ENCODE data around the gene ERG.

Gene ERG

DNA sequence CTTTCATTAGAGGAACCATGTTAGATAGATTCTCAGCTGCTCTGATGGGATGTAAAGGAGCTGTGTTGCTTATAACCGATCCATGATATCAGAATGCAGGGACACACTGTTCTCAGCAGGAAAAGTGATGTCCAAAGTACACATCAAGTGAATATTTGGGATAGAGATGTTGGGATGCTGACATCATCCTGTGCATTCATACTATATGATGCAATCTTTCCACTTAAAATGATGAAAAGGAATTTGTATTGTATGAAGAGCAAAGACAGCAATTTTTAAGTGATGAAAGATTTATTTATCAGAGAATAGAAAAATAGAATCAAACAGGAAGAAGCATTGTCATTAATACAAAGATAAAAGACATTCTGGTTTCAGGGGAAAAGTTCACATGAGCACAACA lies 110.1 kb downstream of the ERG start:
- DNase-seq: no peak

DNA sequence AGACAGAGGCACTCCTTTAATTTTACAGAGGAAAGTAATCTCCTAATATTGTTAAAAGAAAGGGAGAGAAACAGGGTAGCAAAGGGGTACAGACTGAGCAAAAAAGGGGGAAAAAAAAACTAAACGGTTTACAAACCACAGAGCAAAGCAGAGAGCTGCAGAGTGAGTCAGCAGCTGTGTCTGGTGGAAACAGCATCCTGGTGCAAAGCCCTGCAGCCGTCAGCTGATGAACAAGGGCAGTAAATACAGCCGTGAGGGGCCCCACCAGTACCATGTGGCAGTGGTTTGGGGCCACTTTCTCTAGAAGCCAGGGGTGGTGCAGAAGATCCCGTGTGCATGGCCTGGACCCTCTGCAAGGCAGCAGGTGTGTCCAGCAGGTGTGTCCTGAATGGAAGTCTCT lies 111.3 kb downstream of the ERG start:
- DNase-seq: no peak

DNA sequence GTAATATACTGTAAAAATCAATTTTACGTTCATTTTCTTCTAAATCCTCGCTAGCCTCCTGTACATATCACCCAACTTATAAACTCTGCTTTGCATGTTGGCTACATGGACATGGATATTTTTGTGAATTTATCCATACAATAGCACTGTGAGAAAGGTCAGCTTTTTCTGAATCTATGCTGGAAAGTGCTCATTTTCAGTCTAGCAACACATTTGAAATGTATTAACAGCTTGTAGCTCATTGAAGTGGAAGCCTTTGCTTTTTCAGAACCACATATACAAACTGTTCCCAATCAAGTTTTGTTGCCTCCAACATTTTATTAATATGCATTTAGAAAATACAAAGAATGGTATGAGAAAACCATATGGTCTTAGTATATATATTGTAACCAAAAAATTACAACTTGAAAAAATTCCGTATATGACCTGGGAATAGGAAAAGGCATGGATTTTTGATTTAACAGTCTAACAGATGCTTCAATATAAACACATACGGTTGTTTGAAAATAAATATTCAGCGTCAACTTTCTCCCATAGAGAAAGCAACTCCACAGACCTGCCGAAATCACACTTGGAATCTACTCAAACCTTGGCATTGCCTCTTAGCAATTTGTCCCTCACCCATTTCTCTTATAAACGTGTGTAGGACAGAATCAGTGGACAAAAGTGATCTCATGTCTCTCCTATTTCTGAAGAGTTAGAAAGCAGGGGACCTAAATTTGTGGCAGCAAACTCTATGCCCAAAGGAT lies 112.7 kb downstream of the ERG start:
- DNase-seq: no peak

DNA sequence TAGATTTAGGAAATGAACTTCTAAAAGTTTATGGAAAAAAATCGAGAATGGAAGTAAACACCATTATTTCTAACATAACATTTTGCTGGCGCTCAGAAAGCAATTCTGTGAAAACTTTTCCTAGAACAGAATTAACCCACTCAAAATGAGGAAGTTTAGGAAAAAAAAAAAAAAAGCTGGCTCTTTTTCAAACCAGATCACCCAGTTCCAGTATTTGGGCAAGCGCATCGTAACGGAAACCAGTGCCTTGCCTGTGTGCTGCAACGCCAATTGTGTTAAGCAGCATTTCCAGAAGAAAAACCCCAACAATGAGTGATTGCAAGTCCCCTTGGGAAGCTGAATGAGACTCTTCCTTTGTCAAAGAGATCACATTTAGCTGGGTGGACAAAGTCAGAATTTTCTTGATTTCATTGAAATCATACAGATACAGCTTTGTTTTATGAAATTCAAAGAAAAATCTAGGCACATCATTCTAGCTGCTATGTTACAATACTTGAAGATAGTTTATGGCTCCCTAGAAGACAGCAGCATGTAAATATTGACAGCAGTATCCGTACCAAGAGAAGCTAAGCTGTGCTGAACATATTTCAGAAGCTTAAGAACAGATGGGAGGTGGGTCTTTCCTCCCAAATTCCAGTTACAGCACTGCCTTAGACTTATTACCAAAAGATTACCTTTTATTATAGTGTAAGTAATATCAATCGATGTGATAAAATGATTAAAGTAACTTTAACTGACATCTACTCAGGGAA lies 113.4 kb downstream of the ERG start:
- no peak for DNase-seq

DNA sequence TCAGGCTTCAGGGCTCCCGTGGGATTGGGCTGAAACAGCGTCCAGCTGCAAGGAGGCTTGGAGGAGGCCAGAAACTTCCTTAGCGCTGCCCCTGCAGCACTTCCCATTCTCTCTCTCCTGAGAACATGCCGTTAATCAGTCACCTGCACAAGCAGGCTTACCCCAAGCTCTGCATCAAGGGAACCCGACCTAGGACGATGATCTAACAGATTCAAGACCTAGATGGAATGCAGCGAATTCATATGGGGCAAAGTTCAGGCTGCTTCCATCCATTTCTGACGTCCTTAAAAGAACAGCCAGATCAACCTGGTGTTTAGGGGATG lies 114.1 kb downstream of the ERG start:
- DNase-seq: no peak

DNA sequence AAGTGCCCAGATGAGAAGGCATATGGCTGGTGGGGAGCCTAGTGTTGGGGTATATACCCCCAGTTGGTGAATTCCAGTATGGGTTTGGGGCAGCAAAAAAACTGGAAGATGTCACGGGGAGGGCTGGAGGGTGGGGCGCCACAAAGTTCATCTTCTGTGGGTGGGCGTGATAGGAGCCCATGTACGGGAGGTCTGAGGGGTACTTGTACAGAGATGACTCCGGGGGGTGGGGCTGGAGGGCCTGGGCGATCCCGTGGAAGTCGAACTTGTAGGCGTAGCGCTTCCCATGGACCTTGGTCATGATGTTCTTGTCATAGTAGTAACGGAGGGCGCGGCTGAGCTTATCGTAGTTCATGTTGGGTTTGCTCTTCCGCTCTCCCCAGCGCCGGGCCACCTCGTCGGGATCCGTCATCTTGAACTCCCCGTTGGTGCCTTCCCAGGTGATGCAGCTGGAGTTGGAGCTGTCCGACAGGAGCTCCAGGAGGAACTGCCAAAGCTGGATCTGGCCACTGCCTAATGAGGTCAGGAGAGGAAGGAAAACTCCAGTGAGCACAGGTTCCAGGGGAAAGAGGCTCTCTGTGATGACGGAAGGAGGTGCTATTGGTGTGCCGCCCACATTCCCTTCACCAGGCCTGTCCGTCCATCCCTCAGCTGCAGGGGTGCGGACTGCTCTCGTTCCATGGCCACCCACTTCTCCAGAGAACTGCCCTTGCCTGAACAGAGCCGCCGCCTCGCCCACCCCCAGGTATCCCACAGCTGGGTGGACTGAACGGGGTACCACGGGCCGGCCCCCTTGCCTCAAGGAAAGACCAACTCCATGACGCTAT lies 114.7 kb downstream of the ERG start:
- DNase-seq: no peak

DNA sequence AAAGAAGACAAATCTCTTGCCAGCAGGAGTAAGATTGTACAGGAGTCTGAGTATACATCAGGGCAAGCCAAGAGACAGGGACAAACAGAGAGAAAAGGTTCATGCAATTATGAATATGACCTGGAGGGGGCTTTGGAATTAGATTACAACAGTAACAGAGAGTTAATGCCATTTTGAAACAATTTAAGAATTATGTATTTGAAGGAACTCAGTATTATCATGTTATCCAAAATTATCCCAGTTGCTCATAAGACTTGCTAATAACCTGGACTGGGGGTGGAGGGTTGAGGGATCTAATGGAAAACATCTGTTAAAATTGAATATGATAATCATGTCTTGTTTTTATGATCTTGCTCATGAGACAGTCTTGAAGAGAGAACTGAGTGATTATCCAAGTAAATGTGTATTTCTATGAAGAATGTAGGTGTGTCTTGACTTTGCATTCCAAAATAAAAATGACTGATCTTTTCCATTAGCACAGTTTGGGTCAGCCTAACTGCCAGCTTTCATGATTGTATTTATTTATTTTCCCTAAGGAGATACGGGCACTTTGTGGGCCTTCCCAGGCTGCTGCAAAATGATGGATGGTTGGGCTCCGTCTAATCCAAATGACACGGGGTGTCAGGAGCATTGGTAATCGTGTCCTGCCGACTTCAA lies 117.7 kb downstream of the ERG start:
- DNase-seq: no peak

DNA sequence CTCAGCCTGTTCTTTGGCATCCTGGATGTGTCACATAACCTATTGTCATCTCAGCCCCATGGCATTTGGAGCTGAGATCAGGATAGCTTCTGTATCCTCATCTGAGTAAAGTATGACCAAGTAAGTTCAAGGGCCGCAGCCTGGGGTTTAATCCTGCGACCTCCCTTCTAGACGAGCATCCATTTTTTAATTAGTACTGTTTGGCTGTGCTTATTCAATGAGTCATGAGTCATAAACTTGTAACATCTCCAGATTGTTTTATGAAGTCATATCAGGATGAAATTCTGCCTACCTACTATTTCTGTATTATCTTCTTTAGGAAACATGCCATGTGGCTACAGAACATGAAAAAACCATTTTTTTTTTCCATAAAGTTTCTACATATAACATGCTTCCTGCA lies 119.1 kb downstream of the ERG start:
- no peak for DNase-seq

DNA sequence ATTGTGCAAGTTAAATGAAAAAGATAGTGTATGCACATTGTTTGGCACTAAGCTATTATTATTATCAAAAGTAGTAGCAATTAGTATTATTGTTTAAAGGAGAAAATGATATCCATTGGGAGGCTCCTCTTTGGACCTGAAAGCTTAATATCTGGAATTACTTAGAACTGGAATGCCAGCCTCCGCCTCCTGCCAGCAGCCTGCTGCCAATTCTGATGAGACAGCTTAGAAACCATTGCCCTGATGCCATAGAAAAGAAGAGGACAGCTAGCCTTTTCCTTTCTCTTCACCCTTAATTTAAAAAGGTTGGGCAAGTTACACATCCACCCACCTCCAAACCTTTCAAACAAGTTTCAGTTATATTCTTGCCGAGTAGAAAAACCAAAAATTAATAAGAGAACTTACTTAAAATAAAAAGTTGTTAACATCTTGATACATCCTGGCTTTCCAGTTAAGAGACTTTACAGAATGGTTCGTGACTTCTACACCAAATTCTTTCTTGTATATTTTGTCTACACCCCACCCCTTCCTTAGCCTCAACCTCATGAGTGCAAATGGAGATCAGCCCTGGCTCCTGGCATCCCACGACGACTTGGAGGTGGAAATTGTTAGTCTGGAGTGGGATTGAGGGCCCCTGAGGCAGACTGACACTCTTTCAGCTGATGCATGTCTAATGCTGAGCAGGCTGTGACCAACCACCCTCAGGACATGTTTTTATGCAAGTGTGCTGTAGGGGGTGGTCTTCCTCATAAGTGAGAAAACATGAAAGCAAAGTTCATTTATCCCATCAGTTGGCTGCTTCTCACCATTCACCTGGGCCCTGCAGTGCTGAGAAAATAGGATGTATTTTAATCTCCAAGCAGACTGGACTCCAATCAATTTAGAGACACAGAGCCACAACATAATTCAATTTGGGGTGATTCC lies 120.8 kb downstream of the ERG start:
- DNase-seq: no peak

DNA sequence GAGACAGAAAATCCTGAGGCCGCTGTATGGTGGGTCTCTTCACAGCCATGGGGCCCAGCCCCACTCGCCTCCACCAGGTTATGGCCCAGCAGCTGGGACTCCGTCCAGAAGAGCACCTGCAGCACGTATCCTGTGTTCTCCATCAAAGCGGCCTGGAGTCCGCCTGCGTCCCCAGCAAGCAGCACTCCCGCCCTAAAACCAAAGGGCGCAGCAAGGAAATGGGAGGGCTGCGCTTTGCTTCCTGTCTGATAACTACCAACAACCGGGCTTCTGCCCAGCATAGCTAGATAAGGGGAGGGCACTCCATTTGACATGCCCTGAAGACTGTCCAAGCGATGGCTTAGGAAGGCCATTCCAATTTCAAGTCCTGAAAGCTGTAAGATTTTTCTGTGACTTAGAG lies 121.6 kb downstream of the ERG start:
- DNase-seq: no peak

DNA sequence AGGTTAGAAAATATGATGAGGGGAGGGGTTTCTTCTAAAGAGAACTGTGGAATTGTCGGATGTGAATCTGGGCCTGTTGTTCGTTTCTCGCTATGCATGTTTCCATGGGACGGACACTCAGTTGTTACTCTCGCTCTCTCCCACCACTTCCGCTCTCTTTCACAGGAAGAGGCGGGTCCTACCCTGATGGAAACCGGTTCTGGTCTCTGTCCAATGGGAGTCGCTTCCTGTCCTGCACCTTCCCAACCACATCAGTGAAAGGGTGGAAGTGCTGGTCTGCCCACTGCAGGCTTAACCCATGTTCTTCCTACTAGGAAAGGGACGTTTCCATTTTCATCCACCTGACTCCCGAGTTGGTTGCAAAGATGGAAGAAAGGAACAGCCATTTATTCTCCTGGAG lies 122.0 kb downstream of the ERG start:
- no peak for DNase-seq

DNA sequence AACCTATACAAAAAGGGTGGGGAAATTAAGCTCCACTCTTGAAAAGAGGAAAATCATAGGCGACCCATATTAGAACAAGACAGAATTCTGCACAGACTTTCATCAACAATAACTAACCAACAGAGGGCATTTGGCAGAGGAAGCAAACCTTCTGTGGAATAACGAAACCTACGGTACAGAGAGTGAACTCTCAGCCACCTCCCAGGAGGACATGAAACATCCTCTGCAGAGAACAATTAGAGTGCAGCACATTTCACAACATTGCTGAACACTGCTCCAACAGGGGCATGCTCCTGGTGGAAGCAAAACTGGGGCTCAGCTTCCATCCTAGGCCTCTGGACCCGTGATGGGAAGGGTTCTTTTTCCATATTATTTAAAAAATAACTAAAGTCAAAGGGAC lies 130.6 kb downstream of the ERG start:
- DNase-seq: no peak

DNA sequence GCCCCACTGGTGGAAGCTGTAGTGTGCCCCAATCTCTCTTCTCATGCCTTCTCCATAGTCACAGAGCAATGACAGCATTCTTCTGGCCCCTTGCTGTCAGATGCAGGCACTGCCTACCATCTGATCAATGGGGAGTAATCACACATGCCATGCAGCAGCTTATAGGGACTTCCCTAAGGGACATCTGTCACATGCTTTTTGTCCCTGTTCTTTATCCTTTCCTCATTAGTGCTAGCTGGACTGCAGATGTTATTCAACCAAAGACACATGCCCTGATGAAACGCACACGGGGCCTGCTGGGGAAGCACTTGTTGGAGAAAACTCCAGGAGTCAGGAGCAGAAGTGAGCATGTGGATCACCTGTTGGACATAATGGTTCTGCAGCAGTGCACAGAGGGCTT lies 132.8 kb downstream of the ERG start:
- DNase-seq: no peak

DNA sequence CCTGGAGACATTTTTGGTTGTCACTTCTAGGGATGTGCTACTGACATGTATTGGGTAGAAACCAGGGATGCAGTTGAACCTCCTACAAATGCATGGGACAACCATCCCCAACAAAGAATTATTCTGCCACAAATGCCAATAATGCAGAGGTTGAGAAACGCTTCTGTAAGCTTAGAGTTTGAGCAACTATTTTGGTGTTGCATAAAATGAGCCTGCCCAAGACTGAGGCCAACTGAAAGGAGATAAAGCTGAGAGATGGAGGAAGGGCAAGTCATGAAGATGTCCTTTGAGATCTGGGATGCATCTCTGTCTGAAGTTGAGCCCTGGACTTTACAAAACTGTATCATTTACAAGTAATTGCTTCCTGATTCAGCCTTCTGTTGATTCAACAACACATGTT lies 134.6 kb downstream of the ERG start:
- DNase-seq: no peak

DNA sequence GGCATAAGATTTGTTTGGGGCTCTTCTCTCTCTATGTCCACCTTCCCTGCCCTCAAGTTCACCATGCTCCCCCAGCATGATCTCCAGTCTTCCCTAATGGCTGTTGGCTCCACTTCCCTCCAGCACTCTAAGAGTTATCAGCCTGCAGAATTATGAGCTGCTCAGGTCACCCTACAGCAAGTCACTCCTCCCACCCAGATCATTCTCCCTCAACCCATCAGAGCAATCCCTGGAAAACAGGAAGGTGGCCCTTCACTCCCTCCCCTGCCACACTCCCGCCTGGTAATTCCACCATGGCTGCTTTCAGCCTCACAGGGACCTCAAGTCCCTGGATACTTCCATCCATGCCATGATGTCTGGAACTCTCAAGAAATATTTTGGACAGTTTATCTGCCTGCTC lies 137.0 kb downstream of the ERG start:
- no peak for DNase-seq

DNA sequence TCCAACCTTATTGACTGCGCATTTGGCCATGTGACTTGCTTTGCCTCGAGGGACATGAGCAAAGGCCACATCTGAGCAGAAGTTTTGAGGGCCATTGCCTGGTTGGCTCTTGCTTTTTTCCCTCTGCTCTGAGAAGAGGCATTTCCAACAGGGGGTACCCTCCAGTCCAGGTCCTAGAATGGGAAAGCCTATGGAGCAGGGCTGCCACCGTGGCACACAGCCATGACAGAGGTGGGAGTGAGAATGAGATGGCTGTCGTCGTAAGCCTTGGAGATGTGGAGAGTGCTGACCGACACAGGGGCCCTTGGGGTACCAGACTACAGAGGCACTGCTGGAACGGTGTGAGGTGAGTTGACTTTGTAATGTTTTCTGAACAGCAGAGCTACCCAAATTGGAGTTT lies 138.4 kb downstream of the ERG start:
- DNase-seq: no peak

DNA sequence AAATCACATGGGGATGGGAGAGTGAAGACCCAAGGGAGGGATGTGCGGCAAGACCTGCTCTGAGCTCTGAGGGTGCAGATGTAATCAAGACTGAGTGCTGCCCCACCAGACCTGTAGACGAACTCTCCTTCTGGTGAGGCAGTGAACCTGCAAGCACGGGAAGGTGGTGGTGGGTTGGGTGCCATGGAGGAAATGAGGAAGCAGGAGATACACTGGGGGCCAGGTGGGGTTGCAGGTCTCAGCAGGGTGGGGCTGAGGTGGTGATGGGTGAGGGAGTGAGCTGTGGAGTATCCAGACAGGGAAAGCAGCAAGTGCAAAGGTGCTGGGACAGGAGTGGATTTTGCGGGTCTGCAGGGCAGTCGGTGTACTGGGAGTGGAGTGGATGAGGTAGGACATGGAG lies 139.2 kb downstream of the ERG start:
- DNase-seq: no peak

DNA sequence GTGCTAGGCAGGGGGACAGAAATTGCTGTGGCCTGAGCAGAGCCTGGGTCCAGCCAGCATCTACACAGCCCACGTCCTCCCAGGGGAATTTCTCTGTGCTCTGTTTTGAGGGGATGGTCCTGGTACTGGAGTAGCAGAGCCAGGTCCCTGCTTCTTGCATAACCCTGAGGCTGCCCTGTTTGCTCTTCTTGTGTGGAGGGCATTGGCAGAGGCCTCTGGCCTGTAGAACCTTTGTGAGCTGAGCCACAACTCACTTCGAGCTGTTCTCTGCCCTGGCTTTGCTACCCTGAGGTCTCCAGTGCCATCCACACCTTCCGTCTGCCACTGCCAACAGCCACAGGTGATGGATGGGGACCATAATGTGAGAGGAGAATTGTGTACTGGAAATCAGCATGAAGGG lies 139.6 kb downstream of the ERG start:
- DNase-seq: no peak

DNA sequence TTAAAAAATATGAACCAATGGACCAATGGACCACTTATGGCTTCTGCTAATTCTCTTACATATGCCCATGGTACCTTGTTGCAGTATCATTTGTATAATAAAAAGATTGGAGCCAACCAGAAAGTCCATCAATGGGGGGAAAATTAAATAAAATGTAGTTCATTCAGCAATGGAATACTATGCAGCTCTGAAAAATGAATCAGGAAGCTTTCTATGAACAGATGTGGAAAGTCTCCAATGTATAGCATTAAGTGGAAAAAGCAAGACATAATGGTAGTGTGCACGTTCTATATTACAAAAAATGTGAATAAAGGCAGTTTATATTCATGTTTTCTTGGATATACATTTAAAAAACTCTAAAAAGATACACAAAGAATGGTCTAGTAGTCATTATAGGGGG lies 140.2 kb downstream of the ERG start:
- DNase-seq: no peak

DNA sequence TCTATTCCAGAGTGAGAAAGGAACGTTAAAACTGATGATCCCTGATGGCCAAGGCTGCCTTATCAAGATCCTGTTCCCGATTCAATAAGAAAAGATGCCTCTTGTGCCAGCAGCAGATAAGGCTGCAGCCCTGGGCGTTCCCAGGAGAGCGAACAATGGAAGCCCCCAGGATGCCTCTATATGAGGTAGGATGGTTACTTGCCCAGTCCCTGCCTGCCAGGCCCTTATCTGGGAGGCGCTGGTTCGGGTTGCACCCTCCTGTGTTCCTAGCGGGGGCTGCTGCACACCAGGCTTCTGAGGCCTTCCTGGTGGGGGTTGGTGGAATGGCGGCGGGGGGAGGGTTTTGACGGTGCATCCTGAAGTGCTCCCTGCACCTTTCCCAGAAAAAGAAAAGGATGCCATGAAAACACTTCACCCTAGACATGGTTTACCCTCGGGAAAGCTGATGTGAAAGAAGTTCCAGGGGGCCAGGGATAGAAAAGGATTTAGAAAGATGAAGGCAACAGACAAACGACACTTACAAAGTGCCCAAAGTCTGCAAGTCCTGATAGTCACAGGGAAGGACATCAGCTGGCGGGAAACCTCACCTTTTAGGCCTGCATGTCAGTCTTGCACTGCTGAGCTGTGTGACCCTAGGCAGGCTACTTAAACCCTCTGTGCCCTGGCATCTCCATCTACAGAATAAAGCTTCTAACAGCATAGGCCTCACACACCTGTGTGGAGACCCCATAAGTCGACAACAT lies 141.2 kb downstream of the ERG start:
- DNase-seq: no peak

DNA sequence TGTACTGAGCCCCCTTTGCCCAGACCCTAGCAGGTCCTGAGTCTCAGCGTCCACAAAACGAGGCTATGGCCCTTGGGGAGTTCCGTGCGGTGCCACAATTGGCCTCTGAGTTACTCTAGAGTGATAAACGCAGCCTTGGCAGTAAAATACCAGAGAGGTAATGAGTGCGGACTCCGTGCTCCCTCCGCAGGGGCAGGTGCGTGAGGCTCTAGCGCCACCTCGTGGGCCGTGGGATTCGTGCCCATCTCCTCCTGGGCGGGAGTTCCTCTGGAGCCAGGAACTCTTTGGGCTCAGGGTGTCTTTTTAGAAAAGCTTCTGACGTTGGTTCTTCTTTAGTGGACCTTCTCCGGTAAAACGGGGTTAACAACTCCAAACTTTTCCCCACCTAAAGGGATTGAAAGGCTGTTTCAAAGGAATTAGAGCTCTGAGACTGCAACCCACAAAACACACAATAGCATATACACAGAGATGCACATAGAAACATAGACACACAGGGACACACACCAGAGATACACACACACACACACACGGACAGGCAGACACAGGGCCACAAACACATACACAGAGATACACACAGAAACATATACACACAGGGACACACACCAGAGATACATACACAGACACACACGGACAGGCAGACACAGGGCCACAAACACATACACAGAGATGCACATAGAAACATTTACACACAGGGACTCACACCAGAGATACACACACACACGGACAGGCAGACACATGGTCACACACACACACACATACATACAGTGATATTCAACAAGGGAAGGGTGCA lies 142.1 kb downstream of the ERG start:
- DNase-seq: peak; percentile 60

All from HCEC 1CT (cell line).